Measurements from ENCODE around the gene GATAD1.
"Not testable (repeated sequence)": the region's sequence is repeated elsewhere in the genome, so short reads cannot be mapped to it uniquely, and the experiment has no call there.

Gene GATAD1

DNA sequence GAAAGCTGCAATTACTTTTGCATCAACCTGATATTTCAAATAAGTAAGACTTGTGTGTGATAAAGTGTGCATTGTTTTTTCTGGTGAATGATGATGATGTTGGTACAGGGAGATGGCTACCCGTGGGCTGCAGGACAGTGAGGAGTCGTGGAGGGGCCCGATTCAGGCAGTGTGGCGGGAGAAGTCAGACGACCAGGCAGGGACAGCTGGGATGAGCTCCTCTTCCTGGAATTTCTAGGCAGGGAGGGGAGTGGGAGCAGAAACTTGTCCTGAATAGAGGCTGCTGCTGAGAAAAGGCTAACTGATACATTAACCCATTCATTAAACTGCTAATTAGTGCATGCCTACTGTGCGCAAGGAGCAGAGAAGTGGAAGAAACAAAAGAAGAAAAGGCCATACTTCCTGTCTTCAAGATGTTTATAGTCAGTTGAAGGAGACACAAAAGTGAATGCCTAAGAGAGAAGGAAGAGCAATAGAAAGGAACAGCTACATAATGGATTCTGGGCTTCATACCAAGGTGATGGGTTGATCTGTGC, 9.3 kb upstream of the GATAD1 start:
- no peak for DNase-seq

DNA sequence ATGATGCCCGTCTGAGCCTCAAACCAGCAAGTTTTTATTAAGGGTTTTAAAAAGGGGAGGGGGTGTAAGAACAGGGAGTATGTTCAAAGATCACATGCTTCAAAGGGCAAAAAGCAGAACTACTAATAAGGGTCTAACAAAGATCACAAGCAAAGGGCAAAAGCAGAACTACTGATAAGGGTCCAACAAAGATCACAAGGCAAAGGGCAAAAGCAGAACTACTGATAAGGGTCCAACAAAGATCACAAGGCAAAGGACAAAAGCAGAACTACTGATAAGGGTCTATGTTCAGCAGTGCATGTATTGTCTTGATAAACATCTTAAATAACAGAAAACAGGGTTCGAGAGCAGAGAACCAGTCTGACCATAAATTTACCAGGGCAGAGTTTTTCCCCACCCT, 4.6 kb upstream of the GATAD1 start:
- not testable (repeated sequence) for DNase-seq

GRCh38 chr7:92446869-92447344, 375 bp upstream of the GATAD1 start:
- no peak for DNase-seq

- DNase-seq: peak; percentile 22
Observed at GRCh38 chr7:92448205-92448747, 994 bp downstream of the GATAD1 start.

GRCh38 chr7:92451645-92452044, 4.4 kb downstream of the GATAD1 start:
- no peak for DNase-seq

DNA sequence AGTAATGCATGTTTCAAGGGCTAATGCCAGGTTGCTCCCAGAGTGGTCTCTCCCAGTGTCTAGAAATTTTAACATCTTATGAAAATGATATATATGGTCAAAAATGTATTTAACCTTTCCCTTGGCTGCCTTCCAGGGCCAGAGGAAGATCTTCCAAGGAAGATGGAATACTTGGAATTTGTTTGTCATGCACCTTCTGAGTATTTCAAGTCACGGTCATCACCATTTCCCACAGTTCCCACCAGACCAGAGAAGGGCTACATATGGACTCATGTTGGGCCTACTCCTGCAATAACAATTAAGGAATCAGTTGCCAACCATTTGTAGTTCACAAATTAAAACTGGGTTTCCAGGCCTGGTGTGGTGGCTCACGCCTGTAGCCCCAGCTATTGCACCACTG, 9.0 kb downstream of the GATAD1 start:
- DNase-seq: no peak

- DNase-seq: no peak
Observed at GRCh38 chr7:92460109-92460508, 12.8 kb downstream of the GATAD1 start.

- DNase-seq: no peak
Observed at GRCh38 chr7:92460510-92460909, 13.2 kb downstream of the GATAD1 start.

DNA sequence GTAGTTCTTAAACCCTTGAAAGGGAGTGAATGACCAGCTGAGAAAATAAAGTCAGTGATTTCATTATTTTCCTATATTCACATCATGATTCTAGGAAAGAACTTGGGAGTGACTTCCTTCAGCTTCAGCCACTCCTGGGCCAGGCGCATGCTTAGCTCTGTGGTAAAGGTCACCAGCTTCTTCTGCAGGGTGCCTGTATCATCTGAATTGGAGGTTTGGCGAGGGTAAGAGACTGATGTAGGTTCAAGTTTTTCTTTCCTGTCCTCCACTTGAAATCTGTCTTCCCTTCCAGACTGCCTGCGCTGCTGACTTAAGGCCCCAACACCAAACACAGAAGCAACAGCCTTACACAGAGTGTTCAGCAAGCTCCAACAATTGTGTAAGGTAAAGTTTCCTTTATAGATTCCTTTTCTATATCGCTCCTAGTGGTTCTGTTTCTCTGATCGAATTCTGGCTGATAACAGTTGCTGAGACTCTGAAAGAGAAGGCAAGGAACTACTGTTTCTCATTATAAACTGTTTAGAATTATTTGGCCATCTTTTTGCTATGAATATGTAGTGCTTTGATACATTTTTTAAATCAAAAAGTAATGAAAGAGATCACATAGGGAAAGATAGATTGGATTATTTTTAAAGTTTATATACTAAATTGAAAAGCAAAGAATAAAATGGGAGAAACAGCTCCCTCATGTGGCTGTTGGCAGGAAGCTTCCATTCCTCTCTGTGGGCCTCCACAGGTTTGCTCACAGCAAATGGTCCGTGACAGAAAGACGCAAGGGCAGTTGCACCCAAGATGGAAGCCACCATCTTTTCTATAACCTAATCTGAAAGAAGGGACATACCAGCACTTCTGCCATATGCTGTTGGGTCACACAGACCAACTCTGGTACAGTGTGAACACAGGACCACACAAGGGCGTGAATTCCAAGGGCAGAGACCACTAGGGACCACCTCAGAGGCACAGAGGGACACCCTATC, 14.0 kb downstream of the GATAD1 start:
- peak; percentile 41 for DNase-seq

GRCh38 chr7:92462560-92462959, 15.3 kb downstream of the GATAD1 start:
- no peak for DNase-seq

DNA sequence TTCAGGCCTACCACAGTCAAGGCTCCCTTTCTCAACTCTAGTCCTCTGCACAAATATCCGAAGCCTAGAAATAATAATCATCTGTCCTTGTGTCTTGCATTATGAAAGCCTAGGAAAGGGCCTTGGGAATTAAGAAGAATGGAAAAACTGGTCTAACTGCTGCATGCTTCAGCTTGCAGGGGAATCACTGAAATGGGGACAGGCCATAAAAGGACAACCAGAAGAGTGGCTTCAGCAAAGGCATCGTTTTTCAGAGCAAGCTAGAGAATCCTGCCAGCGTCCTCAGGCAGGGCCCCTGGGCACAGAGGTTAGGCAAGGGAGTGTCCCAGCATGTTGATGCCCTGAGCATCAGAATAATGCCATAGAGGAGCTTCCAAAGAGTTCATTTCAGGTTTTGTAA, 17.2 kb downstream of the GATAD1 start:
- DNase-seq: no peak

- no peak for DNase-seq
Observed at GRCh38 chr7:92466682-92467081, 19.4 kb downstream of the GATAD1 start.

DNA sequence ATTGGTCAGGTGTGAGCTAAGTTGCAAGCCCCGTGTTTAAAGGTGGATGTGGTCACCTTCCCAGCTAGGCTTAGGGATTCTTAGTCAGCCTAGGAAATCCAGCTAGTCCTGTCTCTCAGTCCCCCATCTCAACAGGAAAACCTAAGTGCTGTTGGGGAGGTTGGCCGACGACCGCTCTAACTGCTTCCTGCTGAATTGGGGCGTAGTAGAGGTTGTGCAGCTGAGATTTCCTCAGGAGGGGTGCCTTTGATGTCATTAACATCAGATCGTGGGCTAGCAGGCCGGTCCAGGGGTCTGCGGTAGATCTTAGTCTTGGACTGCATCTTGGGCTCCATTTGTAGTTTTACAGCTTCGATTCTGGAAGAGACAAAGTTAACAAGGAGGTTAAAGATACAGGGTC, 21.3 kb downstream of the GATAD1 start:
- not testable (repeated sequence) for DNase-seq

GRCh38 chr7:92473989-92474388, 26.7 kb downstream of the GATAD1 start:
- DNase-seq: not testable (repeated sequence)

DNA sequence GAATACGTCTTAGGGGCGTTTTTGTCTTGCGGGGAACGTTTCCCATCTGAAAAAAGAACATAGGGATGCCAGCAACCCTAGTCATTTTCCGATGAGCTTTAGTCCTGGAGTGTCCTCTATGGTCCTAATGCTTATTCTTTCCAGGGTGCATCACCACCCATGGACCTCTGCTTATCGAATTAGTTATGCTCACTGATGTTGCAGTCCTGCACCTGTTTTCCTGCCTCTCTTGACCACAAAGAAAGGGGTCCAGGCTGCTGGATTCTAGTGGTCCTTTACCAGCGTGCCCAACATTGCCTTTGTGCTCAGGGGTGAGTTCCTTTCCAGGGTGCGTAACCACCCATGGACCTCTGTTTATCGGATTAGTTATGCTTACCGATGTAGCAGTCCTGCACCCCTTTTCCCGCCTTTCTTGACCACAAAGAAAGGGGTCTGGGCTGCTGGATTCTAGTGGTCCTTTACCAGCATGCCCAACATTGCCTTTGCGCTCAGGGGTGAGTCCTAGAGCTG, 28.0 kb downstream of the GATAD1 start:
- not testable (repeated sequence) for DNase-seq

- DNase-seq: not testable (repeated sequence)
Observed at GRCh38 chr7:92475851-92476590, 28.7 kb downstream of the GATAD1 start.

DNA sequence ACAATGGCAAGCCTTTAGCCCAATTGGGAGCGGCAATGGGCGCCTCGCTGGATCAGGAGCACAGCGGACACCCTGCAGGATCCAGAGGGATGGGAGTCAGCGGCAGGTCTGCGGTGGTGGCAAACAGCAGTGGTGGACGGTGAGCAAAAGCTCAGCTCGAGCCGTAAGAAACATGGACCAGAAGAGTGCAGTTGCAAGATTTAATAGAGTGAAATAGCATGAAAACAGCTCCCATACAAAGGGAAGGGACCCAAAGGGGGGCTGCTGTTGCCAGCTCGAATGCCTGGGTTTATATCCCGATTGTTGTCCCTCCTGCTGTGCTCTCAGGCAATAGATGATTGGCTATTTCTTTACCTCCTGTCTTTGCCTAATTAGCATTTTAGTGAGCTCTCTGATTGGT, 30.4 kb downstream of the GATAD1 start, which contains the start of gene ERVW-1:
ERVW-1 (minus strand) TSS at position 266 of the 400 bp plus-strand sequence. CDS start 7,565 bp downstream, outside the sequence.
- DNase-seq: not testable (repeated sequence)

DNA sequence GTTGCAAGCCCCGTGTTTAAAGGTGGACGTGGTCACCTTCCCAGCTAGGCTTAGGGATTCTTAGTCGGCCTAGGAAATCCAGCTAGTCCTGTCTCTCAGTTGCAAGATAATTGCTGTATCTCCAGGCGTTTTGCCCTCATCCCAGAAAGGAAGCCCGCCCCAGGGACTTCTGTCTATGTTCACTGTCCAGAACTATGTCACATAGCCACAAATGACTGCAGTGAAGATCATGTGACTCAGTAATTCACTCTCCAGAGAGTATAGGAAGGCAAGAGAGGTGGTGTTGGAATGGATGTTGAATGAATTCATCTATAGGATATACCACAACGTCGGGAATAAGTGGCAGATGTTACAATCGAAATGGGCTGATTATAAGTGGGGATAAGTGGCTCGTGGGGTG, 30.8 kb downstream of the GATAD1 start:
- DNase-seq: no peak

- no peak for DNase-seq
Observed at GRCh38 chr7:92478711-92479110, 31.4 kb downstream of the GATAD1 start.

DNA sequence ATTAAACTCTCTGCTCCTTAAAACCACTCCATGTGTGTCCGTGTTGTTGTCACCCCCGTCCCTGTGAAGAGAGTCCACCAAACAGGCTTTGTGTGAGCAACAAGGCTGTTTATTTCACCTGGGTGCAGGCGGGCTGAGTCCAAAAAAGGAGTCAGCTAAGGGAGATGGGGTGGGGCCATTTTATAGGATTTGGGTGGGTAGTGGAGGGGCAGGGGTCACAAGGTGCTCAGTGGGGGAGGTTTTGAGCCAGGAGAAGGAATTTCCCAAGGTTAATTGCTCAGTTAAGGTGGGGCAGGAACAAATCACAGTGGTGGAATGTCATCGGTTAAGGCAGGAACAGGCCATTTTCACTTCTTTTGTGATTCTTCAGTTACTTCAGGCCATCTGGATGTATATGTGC, 31.9 kb downstream of the GATAD1 start:
- DNase-seq: not testable (repeated sequence)

DNA sequence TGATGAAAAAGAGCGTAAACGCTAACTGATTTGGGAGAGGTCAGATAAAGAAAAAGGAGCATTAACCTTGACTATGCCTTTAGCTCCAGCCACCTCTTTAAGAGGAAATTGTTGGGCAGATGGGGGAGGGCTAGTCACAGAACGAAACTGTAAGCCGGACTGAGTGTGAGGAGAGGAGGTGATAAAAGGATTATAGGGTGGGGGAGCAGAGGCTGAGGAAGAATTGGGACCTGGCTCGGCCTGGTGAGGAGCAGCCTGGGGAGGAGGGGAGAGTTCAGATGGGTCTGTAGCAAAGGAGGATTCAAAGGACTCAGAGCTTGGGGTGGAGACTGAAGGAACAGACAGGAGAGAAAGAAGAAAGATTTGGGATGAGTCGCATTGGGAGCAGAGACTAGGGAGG, 36.3 kb downstream of the GATAD1 start:
- DNase-seq: not testable (repeated sequence)

GRCh38 chr7:92484226-92484625, 36.9 kb downstream of the GATAD1 start:
- not testable (repeated sequence) for DNase-seq
